Ishikawa (cell line): ENCODE results near the gene SIGLEC9.

Experiments
- CREB1 ChIP-seq: IDR thresholded peaks from 2 replicates; pipeline ENCODE4 v1.6.1; 2012; ENCODE audit warnings: low read depth
- EGR1 ChIP-seq: IDR thresholded peaks from 2 replicates; pipeline ENCODE4 v1.6.1; 2012
- EP300 ChIP-seq: IDR thresholded peaks from 2 replicates; pipeline ENCODE4 v1.6.1; 2012; ENCODE audit warnings: borderline replicate concordance
- FOXM1 ChIP-seq: IDR thresholded peaks from 2 replicates; pipeline ENCODE4 v1.6.1; 2012; ENCODE audit warnings: low read depth, borderline replicate concordance
- MAX ChIP-seq: IDR thresholded peaks from 2 replicates; pipeline ENCODE4 v1.6.1; 2012
- RAD21 ChIP-seq: IDR thresholded peaks from 2 replicates; pipeline ENCODE4 v1.6.1; 2012; ENCODE audit warnings: low read depth
- REST ChIP-seq: IDR thresholded peaks from 2 replicates; pipeline ENCODE4 v1.6.1; 2012; ENCODE audit warnings: low read depth, mild to moderate bottlenecking
- TAF1 ChIP-seq: IDR thresholded peaks from 2 replicates; pipeline ENCODE4 v1.6.1; 2012; ENCODE audit warnings: low read depth, mild to moderate bottlenecking
- YY1 ChIP-seq: IDR thresholded peaks from 2 replicates; pipeline ENCODE4 v1.6.1; 2012; ENCODE audit warnings: low read depth

- no peak for TF ChIP-seq EP300
- TF ChIP-seq FOXM1: no peak
- TF ChIP-seq YY1: no peak
- no peak for TF ChIP-seq CREB1
- TF ChIP-seq RAD21: no peak
- no peak for TF ChIP-seq MAX
- no peak for TF ChIP-seq TAF1
- TF ChIP-seq REST: no peak
- TF ChIP-seq EGR1: no peak
Observed at GRCh38 chr19:51091126-51091525, 33.6 kb upstream of the SIGLEC9 start.
